Measurements from ENCODE around the gene SLC15A3.

The SLC15A3 gene

DNA sequence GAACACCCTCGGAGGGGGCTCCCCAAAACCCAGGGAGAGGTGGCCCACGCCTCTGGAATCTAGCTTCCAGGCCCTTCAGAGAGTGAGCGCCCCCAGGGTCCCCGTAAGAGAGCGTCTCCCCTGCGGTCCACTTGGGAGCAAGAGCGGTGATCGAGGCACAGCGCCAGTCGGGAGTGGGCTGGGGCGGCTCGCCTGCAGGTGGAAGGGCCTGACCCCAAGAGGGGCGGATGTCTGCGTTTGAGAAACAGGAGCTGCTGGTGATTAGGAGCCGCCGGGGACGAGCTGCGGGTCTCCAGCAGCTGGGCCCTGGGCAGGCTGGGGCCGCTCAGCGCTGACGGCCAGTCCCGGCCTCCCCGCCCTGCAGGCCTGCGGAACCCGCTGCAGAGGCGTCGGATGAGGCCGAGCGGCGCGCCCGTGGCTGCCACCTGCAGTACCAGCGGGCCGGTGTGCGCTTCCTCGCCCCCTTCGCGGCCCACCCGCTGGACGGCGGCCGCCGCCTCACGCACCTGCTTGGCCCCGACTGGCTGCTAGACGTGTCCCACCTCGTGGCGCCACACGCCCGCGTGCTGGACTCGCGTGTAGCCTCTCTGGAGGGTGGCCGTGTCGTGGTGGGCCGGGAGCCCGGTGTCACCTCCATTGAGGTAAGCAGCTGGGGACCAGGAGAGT lies 17.7 kb downstream of the SLC15A3 start:
- TF ChIP-seq, protein P1, sequence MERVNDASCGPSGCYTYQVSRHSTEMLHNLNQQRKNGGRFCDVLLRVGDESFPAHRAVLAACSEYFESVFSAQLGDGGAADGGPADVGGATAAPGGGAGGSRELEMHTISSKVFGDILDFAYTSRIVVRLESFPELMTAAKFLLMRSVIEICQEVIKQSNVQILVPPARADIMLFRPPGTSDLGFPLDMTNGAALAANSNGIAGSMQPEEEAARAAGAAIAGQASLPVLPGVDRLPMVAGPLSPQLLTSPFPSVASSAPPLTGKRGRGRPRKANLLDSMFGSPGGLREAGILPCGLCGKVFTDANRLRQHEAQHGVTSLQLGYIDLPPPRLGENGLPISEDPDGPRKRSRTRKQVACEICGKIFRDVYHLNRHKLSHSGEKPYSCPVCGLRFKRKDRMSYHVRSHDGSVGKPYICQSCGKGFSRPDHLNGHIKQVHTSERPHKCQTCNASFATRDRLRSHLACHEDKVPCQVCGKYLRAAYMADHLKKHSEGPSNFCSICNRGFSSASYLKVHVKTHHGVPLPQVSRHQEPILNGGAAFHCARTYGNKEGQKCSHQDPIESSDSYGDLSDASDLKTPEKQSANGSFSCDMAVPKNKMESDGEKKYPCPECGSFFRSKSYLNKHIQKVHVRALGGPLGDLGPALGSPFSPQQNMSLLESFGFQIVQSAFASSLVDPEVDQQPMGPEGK (CRISPR knock-in tag; IDR thresholded peaks at IDR 0.05; ENCODE audit: borderline replicate concordance), result no peak
- TF ChIP-seq SNAI2 (CRISPR knock-in tag; IDR thresholded peaks at IDR 0.05), result no peak
- TF ChIP-seq ZNF8 (CRISPR knock-in tag; IDR thresholded peaks at IDR 0.05), result no peak
- TF ChIP-seq BACH2 (CRISPR knock-in tag; IDR thresholded peaks at IDR 0.05; ENCODE audit: borderline replicate concordance), result no peak
- TF ChIP-seq, protein P2, sequence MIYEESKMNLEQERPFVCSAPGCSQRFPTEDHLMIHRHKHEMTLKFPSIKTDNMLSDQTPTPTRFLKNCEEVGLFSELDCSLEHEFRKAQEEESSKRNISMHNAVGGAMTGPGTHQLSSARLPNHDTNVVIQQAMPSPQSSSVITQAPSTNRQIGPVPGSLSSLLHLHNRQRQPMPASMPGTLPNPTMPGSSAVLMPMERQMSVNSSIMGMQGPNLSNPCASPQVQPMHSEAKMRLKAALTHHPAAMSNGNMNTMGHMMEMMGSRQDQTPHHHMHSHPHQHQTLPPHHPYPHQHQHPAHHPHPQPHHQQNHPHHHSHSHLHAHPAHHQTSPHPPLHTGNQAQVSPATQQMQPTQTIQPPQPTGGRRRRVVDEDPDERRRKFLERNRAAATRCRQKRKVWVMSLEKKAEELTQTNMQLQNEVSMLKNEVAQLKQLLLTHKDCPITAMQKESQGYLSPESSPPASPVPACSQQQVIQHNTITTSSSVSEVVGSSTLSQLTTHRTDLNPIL (CRISPR knock-in tag; IDR thresholded peaks at IDR 0.05; ENCODE audit: low read depth), result no peak
- no peak for TF ChIP-seq RARB (CRISPR knock-in tag; IDR thresholded peaks at IDR 0.05)
- TF ChIP-seq ZNF565 (CRISPR knock-in tag; conservative IDR thresholded peaks at IDR 0.05; ENCODE audit: low read depth), result no peak
- no peak for TF ChIP-seq OSR1 (CRISPR knock-in tag; IDR thresholded peaks at IDR 0.05)
- TF ChIP-seq, protein P3, sequence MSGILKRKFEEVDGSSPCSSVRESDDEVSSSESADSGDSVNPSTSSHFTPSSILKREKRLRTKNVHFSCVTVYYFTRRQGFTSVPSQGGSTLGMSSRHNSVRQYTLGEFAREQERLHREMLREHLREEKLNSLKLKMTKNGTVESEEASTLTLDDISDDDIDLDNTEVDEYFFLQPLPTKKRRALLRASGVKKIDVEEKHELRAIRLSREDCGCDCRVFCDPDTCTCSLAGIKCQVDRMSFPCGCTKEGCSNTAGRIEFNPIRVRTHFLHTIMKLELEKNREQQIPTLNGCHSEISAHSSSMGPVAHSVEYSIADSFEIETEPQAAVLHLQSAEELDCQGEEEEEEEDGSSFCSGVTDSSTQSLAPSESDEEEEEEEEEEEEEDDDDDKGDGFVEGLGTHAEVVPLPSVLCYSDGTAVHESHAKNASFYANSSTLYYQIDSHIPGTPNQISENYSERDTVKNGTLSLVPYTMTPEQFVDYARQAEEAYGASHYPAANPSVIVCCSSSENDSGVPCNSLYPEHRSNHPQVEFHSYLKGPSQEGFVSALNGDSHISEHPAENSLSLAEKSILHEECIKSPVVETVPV (CRISPR knock-in tag; IDR thresholded peaks at IDR 0.05), result no peak
- no peak for ATAC-seq

DNA sequence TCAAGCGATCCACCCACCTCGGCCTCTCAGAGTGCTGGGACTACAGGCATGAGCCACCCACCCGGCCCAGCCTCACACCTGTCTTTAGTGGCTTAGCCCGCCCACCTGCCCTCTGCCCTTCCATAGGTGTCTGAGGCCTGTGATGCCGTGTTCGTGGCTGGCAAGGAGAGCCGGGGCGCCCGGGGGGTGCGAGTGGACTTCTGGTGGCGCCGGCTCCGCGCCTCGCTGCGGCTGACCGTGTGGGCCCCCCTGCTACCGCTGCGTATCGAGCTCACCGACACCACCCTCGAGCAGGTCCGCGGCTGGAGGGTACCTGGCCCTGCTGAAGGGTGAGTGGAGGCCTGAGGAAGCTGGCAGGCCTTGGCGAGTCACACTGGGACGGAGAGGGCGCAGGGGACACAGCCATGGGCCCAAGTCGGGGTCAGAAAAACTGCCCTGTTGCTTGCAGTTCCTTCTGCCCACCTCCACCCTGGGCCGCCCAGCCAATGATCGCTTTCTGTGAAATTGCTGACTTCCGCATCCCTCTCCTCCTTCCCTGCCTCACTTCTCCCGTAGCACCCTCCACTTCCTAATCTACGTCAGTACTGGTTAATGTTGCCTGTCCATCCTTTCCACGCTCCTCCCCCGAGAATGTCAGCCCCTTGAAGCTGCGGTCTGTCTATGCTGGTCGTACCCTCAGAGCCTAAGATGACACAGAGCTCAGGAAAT lies 18.4 kb downstream of the SLC15A3 start:
- ATAC-seq, result no peak
- TF ChIP-seq, protein P4, sequence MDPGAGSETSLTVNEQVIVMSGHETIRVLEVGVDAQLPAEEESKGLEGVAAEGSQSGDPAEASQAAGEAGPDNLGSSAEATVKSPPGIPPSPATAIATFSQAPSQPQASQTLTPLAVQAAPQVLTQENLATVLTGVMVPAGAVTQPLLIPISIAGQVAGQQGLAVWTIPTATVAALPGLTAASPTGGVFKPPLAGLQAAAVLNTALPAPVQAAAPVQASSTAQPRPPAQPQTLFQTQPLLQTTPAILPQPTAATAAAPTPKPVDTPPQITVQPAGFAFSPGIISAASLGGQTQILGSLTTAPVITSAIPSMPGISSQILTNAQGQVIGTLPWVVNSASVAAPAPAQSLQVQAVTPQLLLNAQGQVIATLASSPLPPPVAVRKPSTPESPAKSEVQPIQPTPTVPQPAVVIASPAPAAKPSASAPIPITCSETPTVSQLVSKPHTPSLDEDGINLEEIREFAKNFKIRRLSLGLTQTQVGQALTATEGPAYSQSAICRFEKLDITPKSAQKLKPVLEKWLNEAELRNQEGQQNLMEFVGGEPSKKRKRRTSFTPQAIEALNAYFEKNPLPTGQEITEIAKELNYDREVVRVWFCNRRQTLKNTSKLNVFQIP (CRISPR knock-in tag; IDR thresholded peaks at IDR 0.05; ENCODE audit: borderline replicate concordance, low read depth), result no peak
- no peak for TF ChIP-seq TOX (CRISPR knock-in tag; IDR thresholded peaks at IDR 0.05; ENCODE audit: borderline replicate concordance)
- no peak for TF ChIP-seq SNAI2 (CRISPR knock-in tag; IDR thresholded peaks at IDR 0.05)
- no peak for TF ChIP-seq RARB (CRISPR knock-in tag; IDR thresholded peaks at IDR 0.05)
- TF ChIP-seq, protein P3 (CRISPR knock-in tag; IDR thresholded peaks at IDR 0.05), result no peak
- TF ChIP-seq, protein P5, sequence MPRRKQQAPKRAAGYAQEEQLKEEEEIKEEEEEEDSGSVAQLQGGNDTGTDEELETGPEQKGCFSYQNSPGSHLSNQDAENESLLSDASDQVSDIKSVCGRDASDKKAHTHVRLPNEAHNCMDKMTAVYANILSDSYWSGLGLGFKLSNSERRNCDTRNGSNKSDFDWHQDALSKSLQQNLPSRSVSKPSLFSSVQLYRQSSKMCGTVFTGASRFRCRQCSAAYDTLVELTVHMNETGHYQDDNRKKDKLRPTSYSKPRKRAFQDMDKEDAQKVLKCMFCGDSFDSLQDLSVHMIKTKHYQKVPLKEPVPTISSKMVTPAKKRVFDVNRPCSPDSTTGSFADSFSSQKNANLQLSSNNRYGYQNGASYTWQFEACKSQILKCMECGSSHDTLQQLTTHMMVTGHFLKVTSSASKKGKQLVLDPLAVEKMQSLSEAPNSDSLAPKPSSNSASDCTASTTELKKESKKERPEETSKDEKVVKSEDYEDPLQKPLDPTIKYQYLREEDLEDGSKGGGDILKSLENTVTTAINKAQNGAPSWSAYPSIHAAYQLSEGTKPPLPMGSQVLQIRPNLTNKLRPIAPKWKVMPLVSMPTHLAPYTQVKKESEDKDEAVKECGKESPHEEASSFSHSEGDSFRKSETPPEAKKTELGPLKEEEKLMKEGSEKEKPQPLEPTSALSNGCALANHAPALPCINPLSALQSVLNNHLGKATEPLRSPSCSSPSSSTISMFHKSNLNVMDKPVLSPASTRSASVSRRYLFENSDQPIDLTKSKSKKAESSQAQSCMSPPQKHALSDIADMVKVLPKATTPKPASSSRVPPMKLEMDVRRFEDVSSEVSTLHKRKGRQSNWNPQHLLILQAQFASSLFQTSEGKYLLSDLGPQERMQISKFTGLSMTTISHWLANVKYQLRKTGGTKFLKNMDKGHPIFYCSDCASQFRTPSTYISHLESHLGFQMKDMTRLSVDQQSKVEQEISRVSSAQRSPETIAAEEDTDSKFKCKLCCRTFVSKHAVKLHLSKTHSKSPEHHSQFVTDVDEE (CRISPR knock-in tag; IDR thresholded peaks at IDR 0.05), result no peak
- no peak for TF ChIP-seq ZC3H10 (CRISPR knock-in tag; IDR thresholded peaks at IDR 0.05)
- no peak for TF ChIP-seq CSDC2 (CRISPR knock-in tag; IDR thresholded peaks at IDR 0.05)
- no peak for TF ChIP-seq ZNF8 (CRISPR knock-in tag; IDR thresholded peaks at IDR 0.05)
- no peak for TF ChIP-seq ESRRG (CRISPR knock-in tag; IDR thresholded peaks at IDR 0.05)
- TF ChIP-seq ZNF70 (CRISPR knock-in tag; IDR thresholded peaks at IDR 0.05), result no peak
- TF ChIP-seq PPARA (CRISPR knock-in tag; IDR thresholded peaks at IDR 0.05; ENCODE audit: borderline replicate concordance), result no peak
